Measurements from ENCODE around the gene ENTHD1.

The ENTHD1 gene

GRCh38 chr22:39935116-39935515 is 41.6 kb upstream of the ENTHD1 start:
- Histone ChIP-seq H3K4me1 (ENCODE audit: control insufficient read depth, insufficient read depth, low read length, unreplicated experiment) (no peaks in the 10 kb centered on the region), H3K4me3 (ENCODE audit: low read depth, low read length) (no peak overlapping the region), H3K27ac (ENCODE audit: low read depth, low read length) (no peak overlapping the region), H3K79me2 (ENCODE audit: control insufficient read depth, insufficient read depth, low read length, unreplicated experiment) (no peaks in the 10 kb centered on the region), H2AFZ (ENCODE audit: low read length, unreplicated experiment) (no peak overlapping the region), H3K36me3 (ENCODE audit: insufficient read depth, low read length) (no peaks in the 10 kb centered on the region), H3K27me3 (ENCODE audit: insufficient read depth, low read length) (peaks cover 67% of the 10 kb centered on the region)

- H3K79me2 ChIP-seq (ENCODE audit: control insufficient read depth, insufficient read depth, low read length, unreplicated experiment), result no peaks in the 10 kb centered on the region
- no peak overlapping the region for H3K4me3 ChIP-seq (ENCODE audit: low read depth, low read length)
- H3K36me3 ChIP-seq (ENCODE audit: insufficient read depth, low read length), result no peaks in the 10 kb centered on the region
- H3K27ac ChIP-seq (ENCODE audit: low read depth, low read length), result no peak overlapping the region
- no peak overlapping the region for H2AFZ ChIP-seq (ENCODE audit: low read length, unreplicated experiment)
- no peaks in the 10 kb centered on the region for H3K4me1 ChIP-seq (ENCODE audit: control insufficient read depth, insufficient read depth, low read length, unreplicated experiment)
- peaks cover 79% of the 10 kb centered on the region for H3K27me3 ChIP-seq (ENCODE audit: insufficient read depth, low read length)
Measured at GRCh38 chr22:39933741-39934140, 40.2 kb upstream of the ENTHD1 start.

- peaks cover 85% of the 10 kb centered on the region for H3K27me3 ChIP-seq (ENCODE audit: insufficient read depth, low read length)
- no peak overlapping the region for H3K27ac ChIP-seq (ENCODE audit: low read depth, low read length)
- H3K4me3 ChIP-seq (ENCODE audit: low read depth, low read length), result no peak overlapping the region
- H3K36me3 ChIP-seq (ENCODE audit: insufficient read depth, low read length), result no peaks in the 10 kb centered on the region
- no peak overlapping the region for H2AFZ ChIP-seq (ENCODE audit: low read length, unreplicated experiment)
- H3K4me1 ChIP-seq (ENCODE audit: control insufficient read depth, insufficient read depth, low read length, unreplicated experiment), result no peaks in the 10 kb centered on the region
- H3K79me2 ChIP-seq (ENCODE audit: control insufficient read depth, insufficient read depth, low read length, unreplicated experiment), result no peaks in the 10 kb centered on the region
Measured at GRCh38 chr22:39932918-39933649, 39.5 kb upstream of the ENTHD1 start.

DNA sequence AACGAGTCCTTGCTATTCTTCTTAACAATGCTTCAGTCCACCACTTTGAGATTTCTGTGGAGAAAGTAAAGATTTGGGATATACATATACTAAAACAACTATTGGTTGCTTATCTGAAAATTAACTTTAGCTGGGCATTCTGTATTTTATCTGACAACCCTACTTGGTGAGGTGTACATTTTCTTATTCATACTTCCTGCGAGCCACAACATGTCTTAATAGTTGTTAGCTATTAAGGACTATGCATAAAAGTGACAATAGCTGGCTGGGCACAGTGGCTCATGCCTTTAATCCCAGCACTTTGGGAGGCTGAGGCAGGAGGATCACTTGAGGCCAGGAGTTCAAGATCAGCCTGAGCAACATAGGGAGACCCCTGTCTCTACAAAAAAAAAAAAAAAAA is 38.6 kb upstream of the ENTHD1 start:
- H3K79me2 ChIP-seq (ENCODE audit: control insufficient read depth, insufficient read depth, low read length, unreplicated experiment), result no peaks in the 10 kb centered on the region
- H3K4me1 ChIP-seq (ENCODE audit: control insufficient read depth, insufficient read depth, low read length, unreplicated experiment), result no peaks in the 10 kb centered on the region
- H2AFZ ChIP-seq (ENCODE audit: low read length, unreplicated experiment), result no peak overlapping the region
- peaks cover 85% of the 10 kb centered on the region for H3K27me3 ChIP-seq (ENCODE audit: insufficient read depth, low read length)
- H3K27ac ChIP-seq (ENCODE audit: low read depth, low read length), result no peak overlapping the region
- no peak overlapping the region for H3K4me3 ChIP-seq (ENCODE audit: low read depth, low read length)
- H3K36me3 ChIP-seq (ENCODE audit: insufficient read depth, low read length), result no peaks in the 10 kb centered on the region

DNA sequence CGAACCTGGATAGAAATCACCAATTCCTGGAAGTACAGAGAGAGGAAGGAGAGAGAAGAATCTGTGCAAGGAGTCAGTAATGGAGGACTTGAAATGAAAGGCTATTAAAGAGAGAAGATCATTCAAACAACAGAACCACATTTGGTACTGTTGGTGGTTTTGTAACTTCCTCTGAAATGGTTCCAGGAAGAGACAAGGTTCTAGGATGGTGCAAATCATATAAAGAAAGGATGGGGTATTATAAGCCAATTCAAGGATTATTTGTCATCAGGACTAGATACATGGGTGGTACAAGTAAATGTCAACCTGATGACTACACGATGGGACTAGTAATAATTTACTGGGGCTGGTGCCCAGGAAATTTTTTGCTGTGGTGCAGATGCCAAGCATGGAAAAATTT is 37.7 kb upstream of the ENTHD1 start:
- Histone ChIP-seq H3K27me3 (ENCODE audit: insufficient read depth, low read length) (peaks cover 88% of the 10 kb centered on the region), H3K79me2 (ENCODE audit: control insufficient read depth, insufficient read depth, low read length, unreplicated experiment) (no peaks in the 10 kb centered on the region), H3K4me1 (ENCODE audit: control insufficient read depth, insufficient read depth, low read length, unreplicated experiment) (no peaks in the 10 kb centered on the region), H3K4me3 (ENCODE audit: low read depth, low read length) (no peak overlapping the region), H3K27ac (ENCODE audit: low read depth, low read length) (no peak overlapping the region), H2AFZ (ENCODE audit: low read length, unreplicated experiment) (no peak overlapping the region), H3K36me3 (ENCODE audit: insufficient read depth, low read length) (no peaks in the 10 kb centered on the region)

GRCh38 chr22:39928536-39929520 is 35.3 kb upstream of the ENTHD1 start:
- H3K27me3 ChIP-seq (ENCODE audit: insufficient read depth, low read length), result peaks cover 88% of the 10 kb centered on the region
- no peaks in the 10 kb centered on the region for H3K4me1 ChIP-seq (ENCODE audit: control insufficient read depth, insufficient read depth, low read length, unreplicated experiment)
- no peaks in the 10 kb centered on the region for H3K36me3 ChIP-seq (ENCODE audit: insufficient read depth, low read length)
- H3K79me2 ChIP-seq (ENCODE audit: control insufficient read depth, insufficient read depth, low read length, unreplicated experiment), result no peaks in the 10 kb centered on the region
- no peak overlapping the region for H3K27ac ChIP-seq (ENCODE audit: low read depth, low read length)
- H2AFZ ChIP-seq (ENCODE audit: low read length, unreplicated experiment), result no peak overlapping the region
- no peak overlapping the region for H3K4me3 ChIP-seq (ENCODE audit: low read depth, low read length)

GRCh38 chr22:39927544-39927943 is 34.0 kb upstream of the ENTHD1 start:
- H3K27me3 ChIP-seq (ENCODE audit: insufficient read depth, low read length), result peaks cover 86% of the 10 kb centered on the region
- no peaks in the 10 kb centered on the region for H3K36me3 ChIP-seq (ENCODE audit: insufficient read depth, low read length)
- H3K4me1 ChIP-seq (ENCODE audit: control insufficient read depth, insufficient read depth, low read length, unreplicated experiment), result no peaks in the 10 kb centered on the region
- H3K4me3 ChIP-seq (ENCODE audit: low read depth, low read length), result no peak overlapping the region
- no peaks in the 10 kb centered on the region for H3K79me2 ChIP-seq (ENCODE audit: control insufficient read depth, insufficient read depth, low read length, unreplicated experiment)
- no peak overlapping the region for H2AFZ ChIP-seq (ENCODE audit: low read length, unreplicated experiment)
- no peak overlapping the region for H3K27ac ChIP-seq (ENCODE audit: low read depth, low read length)

GRCh38 chr22:39926753-39927152 is 33.2 kb upstream of the ENTHD1 start:
- Histone ChIP-seq H3K27ac (ENCODE audit: low read depth, low read length) (no peak overlapping the region), H3K36me3 (ENCODE audit: insufficient read depth, low read length) (no peaks in the 10 kb centered on the region), H3K4me1 (ENCODE audit: control insufficient read depth, insufficient read depth, low read length, unreplicated experiment) (no peaks in the 10 kb centered on the region), H3K79me2 (ENCODE audit: control insufficient read depth, insufficient read depth, low read length, unreplicated experiment) (no peaks in the 10 kb centered on the region), H3K27me3 (ENCODE audit: insufficient read depth, low read length) (peaks cover 90% of the 10 kb centered on the region), H3K4me3 (ENCODE audit: low read depth, low read length) (no peak overlapping the region), H2AFZ (ENCODE audit: low read length, unreplicated experiment) (no peak overlapping the region)

- no peaks in the 10 kb centered on the region for H3K4me1 ChIP-seq (ENCODE audit: control insufficient read depth, insufficient read depth, low read length, unreplicated experiment)
- no peak overlapping the region for H3K4me3 ChIP-seq (ENCODE audit: low read depth, low read length)
- no peak overlapping the region for H2AFZ ChIP-seq (ENCODE audit: low read length, unreplicated experiment)
- no peak overlapping the region for H3K27ac ChIP-seq (ENCODE audit: low read depth, low read length)
- H3K36me3 ChIP-seq (ENCODE audit: insufficient read depth, low read length), result no peaks in the 10 kb centered on the region
- H3K79me2 ChIP-seq (ENCODE audit: control insufficient read depth, insufficient read depth, low read length, unreplicated experiment), result no peaks in the 10 kb centered on the region
- H3K27me3 ChIP-seq (ENCODE audit: insufficient read depth, low read length), result peaks cover 89% of the 10 kb centered on the region
Measured at GRCh38 chr22:39925909-39926679, 32.5 kb upstream of the ENTHD1 start.

- H3K27ac ChIP-seq (ENCODE audit: low read depth, low read length), result no peak overlapping the region
- H3K4me1 ChIP-seq (ENCODE audit: control insufficient read depth, insufficient read depth, low read length, unreplicated experiment), result no peaks in the 10 kb centered on the region
- peaks cover 88% of the 10 kb centered on the region for H3K27me3 ChIP-seq (ENCODE audit: insufficient read depth, low read length)
- no peak overlapping the region for H2AFZ ChIP-seq (ENCODE audit: low read length, unreplicated experiment)
- no peaks in the 10 kb centered on the region for H3K36me3 ChIP-seq (ENCODE audit: insufficient read depth, low read length)
- no peak overlapping the region for H3K4me3 ChIP-seq (ENCODE audit: low read depth, low read length)
- H3K79me2 ChIP-seq (ENCODE audit: control insufficient read depth, insufficient read depth, low read length, unreplicated experiment), result no peaks in the 10 kb centered on the region
Measured at GRCh38 chr22:39925273-39925672, 31.7 kb upstream of the ENTHD1 start.
